Measurements from ENCODE around the gene TSC1.

DNA sequence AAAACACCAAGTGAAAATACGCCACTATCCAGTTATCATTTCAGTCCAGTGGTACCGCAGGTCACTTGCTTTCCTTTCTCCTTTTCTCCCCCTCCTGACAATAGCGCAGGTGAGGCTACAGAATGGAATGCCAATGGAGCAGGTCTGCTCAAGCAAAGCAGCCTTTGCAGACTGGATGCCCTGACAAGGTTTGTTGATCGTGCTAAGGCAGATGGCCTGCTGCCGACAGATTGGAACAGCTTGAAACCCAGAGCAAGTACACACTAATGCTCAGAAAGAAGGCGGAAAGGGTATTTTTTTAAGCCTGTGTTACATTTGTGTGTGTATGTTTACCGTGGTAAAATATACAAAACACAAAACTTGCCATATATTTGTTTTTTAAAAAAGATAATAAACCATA, 46.4 kb downstream of the TSC1 start:
- TF ChIP-seq MYC (IDR thresholded peaks at IDR 0.05; ENCODE audit: low read depth, low read length): no peak
- no peak for TF ChIP-seq POLR2A (IDR thresholded peaks at IDR 0.05; ENCODE audit: low read depth, low read length)
- TF ChIP-seq, protein P1, sequence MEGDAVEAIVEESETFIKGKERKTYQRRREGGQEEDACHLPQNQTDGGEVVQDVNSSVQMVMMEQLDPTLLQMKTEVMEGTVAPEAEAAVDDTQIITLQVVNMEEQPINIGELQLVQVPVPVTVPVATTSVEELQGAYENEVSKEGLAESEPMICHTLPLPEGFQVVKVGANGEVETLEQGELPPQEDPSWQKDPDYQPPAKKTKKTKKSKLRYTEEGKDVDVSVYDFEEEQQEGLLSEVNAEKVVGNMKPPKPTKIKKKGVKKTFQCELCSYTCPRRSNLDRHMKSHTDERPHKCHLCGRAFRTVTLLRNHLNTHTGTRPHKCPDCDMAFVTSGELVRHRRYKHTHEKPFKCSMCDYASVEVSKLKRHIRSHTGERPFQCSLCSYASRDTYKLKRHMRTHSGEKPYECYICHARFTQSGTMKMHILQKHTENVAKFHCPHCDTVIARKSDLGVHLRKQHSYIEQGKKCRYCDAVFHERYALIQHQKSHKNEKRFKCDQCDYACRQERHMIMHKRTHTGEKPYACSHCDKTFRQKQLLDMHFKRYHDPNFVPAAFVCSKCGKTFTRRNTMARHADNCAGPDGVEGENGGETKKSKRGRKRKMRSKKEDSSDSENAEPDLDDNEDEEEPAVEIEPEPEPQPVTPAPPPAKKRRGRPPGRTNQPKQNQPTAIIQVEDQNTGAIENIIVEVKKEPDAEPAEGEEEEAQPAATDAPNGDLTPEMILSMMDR (IDR thresholded peaks at IDR 0.05; ENCODE audit: extremely low read depth in 1 of 2, insufficient read depth in 1 of 2, low read depth in 1 of 2, low read length in 2 of 2): no peak
- TF ChIP-seq POLR2AphosphoS5 (IDR thresholded peaks at IDR 0.05; ENCODE audit: insufficient read depth, low read depth, low read length): no peak
- TF ChIP-seq, protein P2, sequence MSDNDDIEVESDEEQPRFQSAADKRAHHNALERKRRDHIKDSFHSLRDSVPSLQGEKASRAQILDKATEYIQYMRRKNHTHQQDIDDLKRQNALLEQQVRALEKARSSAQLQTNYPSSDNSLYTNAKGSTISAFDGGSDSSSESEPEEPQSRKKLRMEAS (IDR thresholded peaks at IDR 0.05; ENCODE audit: insufficient read depth, insufficient read length): no peak
- TF ChIP-seq JUN (IDR thresholded peaks at IDR 0.05; ENCODE audit: borderline replicate concordance, insufficient read depth, insufficient read length, low read depth): no peak
